Transverse colon (tissue), 4 donors: ENCODE measurements around the gene NFS1. TPM values are rescaled to one million over a fixed set of nuclear protein-coding genes. Genes with fewer than 3 reads are reported as not detected.

ENCODE experiments used
- DNase-seq: peaks from one replicate; pipeline ENCODE4 v3.0.0-alpha.2; 2019
- H3K27ac ChIP-seq, 4 donors: fragments of 200-600 bp; sonication (generic); 2 replicates each; pipeline ENCODE4 v1.5.1; 2016 to 2018; ENCODE audit warnings: inconsistent platforms in 4 of 4
- H3K27me3 ChIP-seq: fragments of 200-600 bp; sonication (generic); 2 replicates; pipeline ENCODE4 v1.5.1; 2017; ENCODE audit warnings: inconsistent platforms
- H3K36me3 ChIP-seq, 4 donors: fragments of 200-600 bp; sonication (generic); 2 replicates each; pipeline ENCODE4 v1.5.1; 2017 to 2019; ENCODE audit warnings: inconsistent platforms in 4 of 4
- H3K4me1 ChIP-seq, 4 donors: fragments of 200-600 bp; sonication (generic); 2 replicates each; pipeline ENCODE4 v1.5.1; 2017 to 2020; ENCODE audit warnings: inconsistent platforms in 4 of 4
- H3K4me3 ChIP-seq, 4 donors: fragments of 200-600 bp; sonication (generic); 1 replicate in 1 of 4; 2 replicates in 3 of 4; pipeline versions ENCODE4 v1.5.1 to v1.6.1; 2017 to 2019; ENCODE audit warnings: inconsistent platforms in 4 of 4
- H3K9me3 ChIP-seq, 2 donors: fragments of 200-600 bp; sonication (generic); 2 replicates each; pipeline ENCODE4 v1.5.1; 2017 to 2019; ENCODE audit warnings: inconsistent platforms in 2 of 2
- EP300 ChIP-seq: sonication (generic); formaldehyde crosslinking; IDR thresholded peaks from one replicate; pipeline ENCODE4 v1.6.1; 2017; ENCODE audit warnings: antibody characterized with exemption, low read depth
- POLR2A ChIP-seq: fragments of 450-650 bp; IDR thresholded peaks from one replicate; pipeline ENCODE4 v1.6.1; 2016; ENCODE audit warnings: antibody characterized with exemption, mild to moderate bottlenecking, moderate library complexity
- POLR2AphosphoS5 ChIP-seq, 3 donors: sonication (generic); formaldehyde crosslinking; IDR thresholded peaks; one replicate each; pipeline ENCODE4 v1.6.1; 2016; ENCODE audit warnings: antibody characterized with exemption in 3 of 3
- WGBS, 2 donors: methylation state at CpG; one replicate each; pipeline ENCODE4 v1.1.5; 2018; ENCODE audit warnings: low coverage in 1 of 2; 5-methylcytosine and 5-hydroxymethylcytosine counted together
- in situ Hi-C, 4 donors: fragments of 200-750 bp; cut with MboI; loops; one replicate each; pipeline versions ENCODE4 v1.15.0 to v1.15.1; 2017; ENCODE audit warnings: low sequenced_read_pairs in 3 of 4, low pct_ligation_motif_present in 1 of 4, low pct_unique_long_range_greater_than_20kb in 1 of 4
- intact Hi-C: fragments of 100-400 bp; cut with DNase I; formaldehyde crosslinking; loops from one replicate; pipeline ENCODE4 v1.15.1; 2023; ENCODE audit warnings: low total_unique reads
- total RNA-seq, 4 donors: library from RNA; depleted of rRNA; stranded (reverse); fragments of >200 nt; gene quantifications; one replicate each; pipeline ENCODE4 v1.1.0, GENCODE V29; 2016
- TF ChIP-seq, protein P1 (sequence below), 5 experiments: fragments of 200-600 bp in 3 of 5; fragments of 450-650 bp in 2 of 5; sonication (generic) in 3 of 5; IDR thresholded peaks; 1 replicate in 2 of 5; 2 replicates in 3 of 5; pipeline ENCODE4 v1.5.1; 2016 to 2017; ENCODE audit warnings: antibody characterized with exemption in 5 of 5, inconsistent platforms in 3 of 5, mild to moderate bottlenecking in 2 of 5, moderate library complexity in 1 of 5

NFS1 gene
- total RNA-seq, 4 donors from 2014 or later, result 28.4 to 54.1 (median 42.0) TPM

DNA sequence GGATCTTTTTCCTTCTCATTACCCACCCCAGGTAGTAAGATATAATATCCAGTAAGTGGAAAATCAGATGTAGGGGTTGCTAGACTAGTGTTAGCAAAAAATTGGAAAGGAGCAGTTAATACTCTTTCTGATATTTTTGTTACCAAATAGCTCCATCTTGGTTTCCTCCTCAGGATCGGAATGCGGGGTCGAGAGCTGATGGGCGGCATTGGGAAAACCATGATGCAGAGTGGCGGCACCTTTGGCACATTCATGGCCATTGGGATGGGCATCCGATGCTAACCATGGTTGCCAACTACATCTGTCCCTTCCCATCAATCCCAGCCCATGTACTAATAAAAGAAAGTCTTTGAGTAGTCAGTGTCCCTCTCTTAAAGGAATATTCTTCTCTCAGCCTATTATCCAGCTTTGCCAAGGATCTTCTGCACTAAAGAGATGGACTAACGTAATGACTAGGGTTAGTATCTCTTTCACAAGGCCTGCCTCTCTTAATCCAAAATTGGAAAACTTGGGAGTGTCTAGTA lies 1.5 kb upstream of the NFS1 start:
- Histone ChIP-seq H3K4me1 (peaks cover 0 to 32% (median 19%) of the 10 kb centered on the region in 4 donors), H3K36me3 (peaks cover 0 to 39% (median 18%) of the 10 kb centered on the region in 4 donors), H3K4me3 (no peak overlapping the region), H3K27me3 (no peaks in the 10 kb centered on the region), H3K9me3 (no peaks in the 10 kb centered on the region), H3K27ac (peak overlapping the region in 3 of 4 donors; percentile 91 to 95 (median 92))
- in situ Hi-C loops, result loop anchor here in 2 of 4 donors (25.0 kb wide), 1 partner anchor 187 kb away; no protein-coding TSS in a partner anchor
- TF ChIP-seq POLR2AphosphoS5 (IDR thresholded peaks at IDR 0.05), result peak in 1 of 3 donors; percentile 35
- TF ChIP-seq, protein P1, sequence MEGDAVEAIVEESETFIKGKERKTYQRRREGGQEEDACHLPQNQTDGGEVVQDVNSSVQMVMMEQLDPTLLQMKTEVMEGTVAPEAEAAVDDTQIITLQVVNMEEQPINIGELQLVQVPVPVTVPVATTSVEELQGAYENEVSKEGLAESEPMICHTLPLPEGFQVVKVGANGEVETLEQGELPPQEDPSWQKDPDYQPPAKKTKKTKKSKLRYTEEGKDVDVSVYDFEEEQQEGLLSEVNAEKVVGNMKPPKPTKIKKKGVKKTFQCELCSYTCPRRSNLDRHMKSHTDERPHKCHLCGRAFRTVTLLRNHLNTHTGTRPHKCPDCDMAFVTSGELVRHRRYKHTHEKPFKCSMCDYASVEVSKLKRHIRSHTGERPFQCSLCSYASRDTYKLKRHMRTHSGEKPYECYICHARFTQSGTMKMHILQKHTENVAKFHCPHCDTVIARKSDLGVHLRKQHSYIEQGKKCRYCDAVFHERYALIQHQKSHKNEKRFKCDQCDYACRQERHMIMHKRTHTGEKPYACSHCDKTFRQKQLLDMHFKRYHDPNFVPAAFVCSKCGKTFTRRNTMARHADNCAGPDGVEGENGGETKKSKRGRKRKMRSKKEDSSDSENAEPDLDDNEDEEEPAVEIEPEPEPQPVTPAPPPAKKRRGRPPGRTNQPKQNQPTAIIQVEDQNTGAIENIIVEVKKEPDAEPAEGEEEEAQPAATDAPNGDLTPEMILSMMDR (IDR thresholded peaks at IDR 0.05), result no peak
- intact Hi-C loops, result loop anchor here (5.0 kb wide), 1 partner anchor 72 kb away; the partner anchor contains the start of gene PHF20
- 92 to 98% methylated on average over 7 of the region's 7 CpGs for WGBS, 2 donors
- no peak for DNase-seq

DNA sequence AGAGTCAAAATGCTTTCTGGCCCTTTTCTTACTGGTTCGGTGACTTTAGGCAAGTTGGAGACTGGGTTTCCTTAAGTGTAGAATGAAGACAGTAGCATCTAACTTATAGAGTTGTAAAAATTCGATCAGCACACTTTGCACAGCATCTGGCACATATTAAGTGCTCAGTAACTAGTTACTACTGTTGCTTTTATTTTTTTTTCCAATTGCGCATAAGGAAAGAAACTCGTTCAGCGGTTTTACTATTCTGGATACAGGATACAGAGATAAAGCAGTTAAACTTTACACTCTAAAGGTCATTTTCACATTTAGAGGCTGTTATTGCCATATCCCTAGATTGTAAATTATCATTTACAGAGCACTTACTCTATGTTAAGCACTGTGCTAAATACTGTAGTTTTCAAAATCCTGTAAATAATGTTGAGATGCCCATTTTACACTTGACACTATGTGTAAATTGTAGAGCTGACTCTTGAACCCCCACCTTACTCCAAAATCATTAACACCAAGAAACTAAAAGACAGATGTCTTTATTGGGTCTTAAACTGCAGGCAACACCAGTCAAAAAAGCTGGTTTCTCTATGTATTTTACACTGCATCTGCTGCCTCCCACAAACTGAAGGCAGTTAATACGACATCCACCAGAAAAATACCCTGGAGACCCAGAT lies 939 bp upstream of the NFS1 start:
- no peaks in the 10 kb centered on the region for H3K9me3 ChIP-seq
- peak overlapping the region; percentile 91 to 95 (median 92) for H3K27ac ChIP-seq
- intact Hi-C loops, result loop anchor here (5.0 to 10.0 kb wide), 2 partner anchors 72 to 95 kb away; partner anchors contain the start of gene PHF20
- 13 to 15% methylated on average over 5 to 6 of the region's 6 CpGs for WGBS, 2 donors
- no peak for TF ChIP-seq POLR2AphosphoS5 (IDR thresholded peaks at IDR 0.05)
- peaks cover 0 to 32% (median 19%) of the 10 kb centered on the region in 4 donors for H3K4me1 ChIP-seq
- peaks cover 0 to 39% (median 15%) of the 10 kb centered on the region in 4 donors for H3K36me3 ChIP-seq
- in situ Hi-C loops, result loop anchor here in 2 of 4 donors (25.0 kb wide), 1 partner anchor 187 kb away; no protein-coding TSS in a partner anchor
- H3K4me3 ChIP-seq, result peak overlapping the region; percentile 66 to 91 (median 82)
- no peak for DNase-seq
- H3K27me3 ChIP-seq, result no peaks in the 10 kb centered on the region

DNA sequence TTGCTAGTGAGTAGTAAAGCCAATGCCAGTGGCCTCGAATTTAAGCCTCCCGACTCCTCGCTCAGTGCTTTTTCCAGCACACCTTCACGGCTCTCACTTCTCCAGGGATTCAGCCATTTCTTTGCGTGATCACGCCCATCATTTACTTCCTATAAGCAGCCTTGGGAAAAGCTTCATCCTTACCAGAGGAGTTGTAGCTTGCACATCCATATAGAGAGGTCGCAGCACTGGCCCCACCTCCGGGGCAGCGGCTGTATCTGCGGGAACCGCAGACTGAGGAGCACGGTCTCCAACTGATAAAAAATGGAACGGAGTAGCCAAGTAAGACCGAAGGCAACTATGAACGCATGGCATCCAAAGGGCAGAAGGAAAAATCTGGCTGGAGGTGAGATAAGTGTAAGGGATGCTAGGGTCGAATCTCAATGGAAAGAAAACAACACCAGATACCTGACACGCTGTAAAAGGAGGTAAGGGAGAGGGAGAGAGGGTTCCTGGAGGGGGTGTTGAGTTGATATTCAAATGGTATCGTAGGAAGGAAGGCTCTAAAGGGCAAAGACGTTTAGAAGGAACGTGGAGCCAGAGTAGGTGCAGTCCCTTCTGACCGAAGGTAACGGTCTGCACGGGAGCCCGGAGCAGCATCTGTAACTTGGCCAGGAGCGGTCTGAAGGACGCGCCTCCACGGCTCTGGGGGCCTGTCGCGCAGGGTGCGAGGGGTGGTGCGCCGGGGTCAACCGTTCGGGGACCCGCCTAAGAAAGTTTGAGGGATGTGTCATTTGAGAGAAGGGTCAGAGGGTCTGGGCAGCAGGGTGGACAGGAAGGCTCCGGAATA lies 640 bp downstream of the NFS1 start:
- DNase-seq, result no peak
- no peak for TF ChIP-seq POLR2A
- TF ChIP-seq, protein P1 (IDR thresholded peaks at IDR 0.05), result no peak
- TF ChIP-seq EP300, result no peak
- TF ChIP-seq POLR2AphosphoS5 (IDR thresholded peaks at IDR 0.05), result no peak
- peak overlapping the region; percentile 91 to 95 (median 92) for H3K27ac ChIP-seq
- peaks cover 0 to 35% (median 4%) of the 10 kb centered on the region in 4 donors for H3K36me3 ChIP-seq
- in situ Hi-C loops (no loop called here), intact Hi-C loops (loop anchor here (10.0 kb wide), 1 partner anchor 94 kb away; no protein-coding TSS in a partner anchor)
- H3K4me3 ChIP-seq, result peak overlapping the region; percentile 66 to 91 (median 82)
- peaks cover 0 to 32% (median 19%) of the 10 kb centered on the region in 4 donors for H3K4me1 ChIP-seq
- no peaks in the 10 kb centered on the region for H3K27me3 ChIP-seq
- no peaks in the 10 kb centered on the region for H3K9me3 ChIP-seq
- WGBS, 2 donors, result 4 to 6% methylated on average over 36 of the region's 37 CpGs

DNA sequence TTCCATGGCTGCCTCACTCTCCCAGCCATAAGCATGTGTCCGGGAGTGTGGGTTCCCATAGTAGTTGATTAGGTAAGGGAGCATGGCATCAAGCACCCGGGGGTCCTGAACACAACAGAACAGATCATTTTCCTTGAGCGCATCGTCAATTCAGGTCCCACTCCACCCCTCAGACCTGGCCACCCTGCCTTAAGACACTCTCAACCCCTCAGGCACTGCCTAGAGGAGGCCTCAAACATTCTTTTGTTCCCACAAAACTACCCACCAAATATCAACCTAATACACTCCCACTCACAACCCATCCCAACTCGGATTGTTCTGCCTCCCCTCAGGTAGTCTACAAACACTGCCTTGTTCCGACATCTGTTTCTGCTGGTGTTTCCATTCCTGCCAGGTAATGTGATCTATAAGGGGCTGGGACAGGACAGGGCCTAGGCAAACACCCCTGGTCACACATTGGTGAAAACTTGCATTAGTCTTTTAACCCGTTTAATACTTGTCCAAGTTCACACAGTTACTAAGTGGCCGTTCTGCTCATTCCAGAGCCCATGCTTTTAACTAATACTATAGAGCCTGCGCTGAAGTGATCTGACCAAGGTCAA lies 1.4 kb downstream of the NFS1 start:
- no peak for DNase-seq
- WGBS, 2 donors, result 69 to 74% methylated on average over 5 to 9 of the region's 9 CpGs

More for the DNA sequence above, 1.4 kb downstream of the NFS1 start:
- no peaks in the 10 kb centered on the region for H3K9me3 ChIP-seq
- in situ Hi-C loops, result no loop called here
- no peak overlapping the region for H3K27ac ChIP-seq
- intact Hi-C loops, result loop anchor here (10.0 kb wide), 1 partner anchor 93 kb away; no protein-coding TSS in a partner anchor
- peaks cover 0 to 34% (median 2%) of the 10 kb centered on the region in 4 donors for H3K36me3 ChIP-seq
- no peaks in the 10 kb centered on the region for H3K27me3 ChIP-seq
- H3K4me1 ChIP-seq, result peaks cover 0 to 32% (median 19%) of the 10 kb centered on the region in 4 donors
- peak overlapping the region in 2 of 4 donors; percentile 89 to 91 for H3K4me3 ChIP-seq
- TF ChIP-seq, protein P1 (IDR thresholded peaks at IDR 0.05), result no peak
- TF ChIP-seq POLR2A, result no peak
- TF ChIP-seq EP300, result no peak
- no peak for TF ChIP-seq POLR2AphosphoS5 (IDR thresholded peaks at IDR 0.05)
